Left lung (tissue), 10 donors: ENCODE results near the gene SH3PXD2A. TPM values are rescaled to one million over a fixed set of nuclear protein-coding genes. Genes with fewer than 3 reads are reported as not detected.
A peak's percentile ranks its signal among the peaks of the same experiment; 100 is the strongest.

Experiments used
- ATAC-seq: fragments of 200-7000 bp; cut with Tn5 transposase; one replicate; pipeline ENCODE4 v1.9.1; 2020; ENCODE audit warnings: moderate library complexity
- DNase-seq, 4 donors: peaks; one replicate each; pipeline ENCODE4 v3.0.0-alpha.2; 2013 to 2020
- H3K27ac ChIP-seq, 2 donors: fragments of 200-600 bp; sonication (generic) in 1 of 2; one replicate each; pipeline versions ENCODE4 v1.5.0 to v1.8.0; 2020 to 2021
- H3K27me3 ChIP-seq, 2 donors: fragments of 200-600 bp; sonication (generic) in 1 of 2; one replicate each; pipeline versions ENCODE4 v1.5.0 to v1.8.0; 2020 to 2021
- H3K36me3 ChIP-seq, 2 donors: fragments of 200-600 bp; sonication (generic) in 1 of 2; one replicate each; pipeline versions ENCODE4 v1.5.0 to v1.8.0; 2020 to 2021
- H3K4me1 ChIP-seq, 2 donors: fragments of 200-600 bp; one replicate each; pipeline ENCODE4 v1.8.0; 2021
- H3K4me3 ChIP-seq, 2 donors: fragments of 200-600 bp; sonication (generic) in 1 of 2; one replicate each; pipeline versions ENCODE4 v1.5.0 to v1.8.0; 2020 to 2021; ENCODE audit warnings: mild to moderate bottlenecking in 1 of 2
- H3K9me3 ChIP-seq, 2 donors: fragments of 200-600 bp; sonication (generic) in 1 of 2; one replicate each; pipeline versions ENCODE4 v1.5.0 to v1.8.0; 2020 to 2021
- CTCF ChIP-seq, 2 donors: fragments of 200-600 bp; sonication (generic) in 1 of 2; IDR thresholded peaks; one replicate each; pipeline versions ENCODE4 v1.5.0 to v1.8.0; 2021; ENCODE audit warnings: antibody characterized with exemption in 2 of 2
- intact Hi-C, 2 donors: fragments of 100-400 bp; cut with DNase I; formaldehyde crosslinking; loops; one replicate each; pipeline versions ENCODE4 v1.11.2 to v1.14.2; 2022
- polyA plus RNA-seq, 6 donors: library from polyadenylated mRNA; unstranded; fragments of 120-200 nt; gene quantifications; one replicate each; pipeline ENCODE4 v1.2.1, GENCODE V29; 2013; ENCODE audit not compliant: insufficient read length in 6 of 6
- total RNA-seq, 2 donors: library from RNA; stranded (reverse); fragmentation: NEBNext Ultra II Directional; extraction: Animal tissue kit (Norgen Biotek cat#: 25700); gene quantifications; one replicate each; pipeline ENCODE4 v1.2.1, GENCODE V29; 2021
- donor health status: DM: no; HTN: yes; CAD: no.
- donor health status: DM: no; HTN: no; CAD: no.

SH3PXD2A gene
- total and polyA plus RNA-seq, 8 donors = 44.8 to 117 (median 91.7) TPM

- H3K4me1 ChIP-seq = no peaks in the 10 kb centered on the region
- no peaks in the 10 kb centered on the region for H3K27me3 ChIP-seq
- no peak overlapping the region for H3K27ac ChIP-seq
- no peak for ATAC-seq
- no peak for TF ChIP-seq CTCF (IDR thresholded peaks at IDR 0.05)
- DNase-seq = peak in 1 of 4 donors; percentile 65
- H3K36me3 ChIP-seq = peaks cover 0 to 12% of the 10 kb centered on the region in 2 donors
- intact Hi-C loops = no loop called here
- no peaks in the 10 kb centered on the region for H3K9me3 ChIP-seq
- H3K4me3 ChIP-seq = no peak overlapping the region
These were observed 134.9 kb downstream of the SH3PXD2A start for GRCh38 chr10:103720328-103720963.

GRCh38 chr10:103719036-103719435, 136.3 kb downstream of the SH3PXD2A start:
- H3K27ac ChIP-seq = no peak overlapping the region
- no peak for ATAC-seq

GRCh38 chr10:103718247-103718620, 137.1 kb downstream of the SH3PXD2A start:
- no peak for ATAC-seq
- Histone ChIP-seq H3K9me3 (no peaks in the 10 kb centered on the region), H3K4me3 (no peak overlapping the region), H3K27me3 (no peaks in the 10 kb centered on the region), H3K4me1 (no peaks in the 10 kb centered on the region), H3K36me3 (peaks cover 0 to 6% of the 10 kb centered on the region in 2 donors), H3K27ac (no peak overlapping the region)
- DNase-seq = peak in 1 of 4 donors; percentile 37
- intact Hi-C loops = loop anchor here in 1 of 2 donors (10.0 kb wide), 1 partner anchor 147 kb away; no protein-coding TSS in a partner anchor
- TF ChIP-seq CTCF (IDR thresholded peaks at IDR 0.05) = no peak

More at GRCh38 chr10:103719036-103719435, 136.3 kb downstream of the SH3PXD2A start:
- DNase-seq = peak in 1 of 4 donors; percentile 38
- Histone ChIP-seq H3K9me3 (no peaks in the 10 kb centered on the region), H3K4me3 (no peak overlapping the region), H3K36me3 (peaks cover 0 to 12% of the 10 kb centered on the region in 2 donors), H3K4me1 (no peaks in the 10 kb centered on the region), H3K27me3 (no peaks in the 10 kb centered on the region)
- no peak for TF ChIP-seq CTCF (IDR thresholded peaks at IDR 0.05)
- intact Hi-C loops = loop anchor here in 1 of 2 donors (10.0 kb wide), 1 partner anchor 146 kb away; no protein-coding TSS in a partner anchor

- intact Hi-C loops = loop anchor here in 1 of 2 donors (10.0 kb wide), 1 partner anchor 147 kb away; no protein-coding TSS in a partner anchor
- Histone ChIP-seq H3K27me3 (no peaks in the 10 kb centered on the region), H3K27ac (no peak overlapping the region), H3K4me3 (no peak overlapping the region), H3K9me3 (no peaks in the 10 kb centered on the region), H3K36me3 (peaks cover 0 to under 1% of the 10 kb centered on the region in 2 donors), H3K4me1 (no peaks in the 10 kb centered on the region)
- ATAC-seq (no peak), DNase-seq (peak in 1 of 4 donors; percentile 31)
- TF ChIP-seq CTCF (IDR thresholded peaks at IDR 0.05) = no peak
These were observed 137.8 kb downstream of the SH3PXD2A start for GRCh38 chr10:103717341-103718246.
